Neural progenitor cell (in vitro differentiated cells): ENCODE data around the gene CX3CL1.

Experiments
- EZH2 ChIP-seq: fragments of 200-600 bp; sonication (generic); IDR thresholded peaks from 2 replicates; pipeline ENCODE4 v1.6.1; 2017; ENCODE audit warnings: antibody characterized with exemption, mild to moderate bottlenecking, moderate library complexity
- EZH2phosphoT487 ChIP-seq: fragments of 200-600 bp; sonication (generic); IDR thresholded peaks from 2 replicates; pipeline ENCODE4 v1.6.1; 2017; ENCODE audit warnings: antibody characterized with exemption
- TF ChIP-seq, protein P1 (sequence below): fragments of 200-600 bp; sonication (generic); IDR thresholded peaks from 2 replicates; pipeline ENCODE4 v1.5.1; 2017; ENCODE audit warnings: antibody characterized with exemption, mild to moderate bottlenecking

DNA sequence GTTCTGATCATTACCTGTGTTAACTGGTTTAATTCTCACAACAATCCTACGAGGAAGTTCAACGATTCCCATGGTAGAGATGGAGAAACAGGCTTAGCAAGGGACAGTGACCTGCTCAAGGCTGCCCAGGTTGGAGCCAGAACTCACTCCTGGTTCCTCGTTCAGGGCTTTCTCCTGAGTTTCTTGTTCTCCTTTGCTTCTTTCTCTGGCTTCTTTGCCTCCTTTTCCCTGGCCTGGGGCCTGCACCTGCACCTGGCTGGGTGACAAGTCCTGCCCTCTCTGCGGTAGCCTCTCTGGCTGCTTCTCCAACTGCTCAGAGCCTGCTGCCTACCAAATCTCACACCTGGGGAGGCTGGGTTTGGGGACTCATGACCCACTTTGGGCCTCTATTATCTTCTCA, 10.9 kb upstream of the CX3CL1 start:
- TF ChIP-seq, protein P1, sequence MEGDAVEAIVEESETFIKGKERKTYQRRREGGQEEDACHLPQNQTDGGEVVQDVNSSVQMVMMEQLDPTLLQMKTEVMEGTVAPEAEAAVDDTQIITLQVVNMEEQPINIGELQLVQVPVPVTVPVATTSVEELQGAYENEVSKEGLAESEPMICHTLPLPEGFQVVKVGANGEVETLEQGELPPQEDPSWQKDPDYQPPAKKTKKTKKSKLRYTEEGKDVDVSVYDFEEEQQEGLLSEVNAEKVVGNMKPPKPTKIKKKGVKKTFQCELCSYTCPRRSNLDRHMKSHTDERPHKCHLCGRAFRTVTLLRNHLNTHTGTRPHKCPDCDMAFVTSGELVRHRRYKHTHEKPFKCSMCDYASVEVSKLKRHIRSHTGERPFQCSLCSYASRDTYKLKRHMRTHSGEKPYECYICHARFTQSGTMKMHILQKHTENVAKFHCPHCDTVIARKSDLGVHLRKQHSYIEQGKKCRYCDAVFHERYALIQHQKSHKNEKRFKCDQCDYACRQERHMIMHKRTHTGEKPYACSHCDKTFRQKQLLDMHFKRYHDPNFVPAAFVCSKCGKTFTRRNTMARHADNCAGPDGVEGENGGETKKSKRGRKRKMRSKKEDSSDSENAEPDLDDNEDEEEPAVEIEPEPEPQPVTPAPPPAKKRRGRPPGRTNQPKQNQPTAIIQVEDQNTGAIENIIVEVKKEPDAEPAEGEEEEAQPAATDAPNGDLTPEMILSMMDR: no peak
- TF ChIP-seq EZH2 (no peak), EZH2phosphoT487 (no peak)
